Fibroblast of pulmonary artery (primary cell): ENCODE measurements around the gene HOXB3.

ENCODE experiments used
- DNase-seq: peaks from one replicate; pipeline ENCODE4 v3.0.0-alpha.2; 2010; ENCODE audit warnings: low read depth
- H3K4me3 ChIP-seq: replicated peaks from 2 replicates; pipeline ENCODE4 v1.5.1; 2011; ENCODE audit warnings: low read depth, mild to moderate bottlenecking, control low read depth, low read length, moderate library complexity
- CTCF ChIP-seq: IDR thresholded peaks from 2 replicates; pipeline ENCODE4 v1.5.1; 2011; ENCODE audit warnings: mild to moderate bottlenecking, control low read depth, low read length, inconsistent platforms; ENCODE audit errors: missing control alignments

Gene HOXB3

GRCh38 chr17:48546924-48547807, 42.9 kb downstream of the HOXB3 start:
- no peak for TF ChIP-seq CTCF
- peak overlapping the region; percentile 23 for H3K4me3 ChIP-seq
- DNase-seq, result no peak

- TF ChIP-seq CTCF, result no peak
- no peak for DNase-seq
- peak overlapping the region; percentile 23 for H3K4me3 ChIP-seq
Measured at GRCh38 chr17:48546137-48546923, 43.7 kb downstream of the HOXB3 start.

- H3K4me3 ChIP-seq, result no peak overlapping the region
- TF ChIP-seq CTCF, result no peak
- DNase-seq, result no peak
Measured at GRCh38 chr17:48545539-48545938, 44.5 kb downstream of the HOXB3 start.

GRCh38 chr17:48545022-48545375, 45.0 kb downstream of the HOXB3 start, which contains the start of gene HOXB2:
Gene HOXB2 (minus strand): TSS chr17:48545109. CDS start chr17:48544911, 198 bp downstream.
- TF ChIP-seq CTCF, result no peak
- peak within 1 kb of the TSS; percentile 80 for H3K4me3 ChIP-seq
- DNase-seq, result peak; percentile 66

- no peak for TF ChIP-seq CTCF
- H3K4me3 ChIP-seq, result peak overlapping the region; percentile 80
- peak; percentile 81 for DNase-seq
Measured at GRCh38 chr17:48544349-48545021, 45.6 kb downstream of the HOXB3 start.

- TF ChIP-seq CTCF, result no peak
- no peak for DNase-seq
- H3K4me3 ChIP-seq, result peak overlapping the region; percentile 80
Measured at GRCh38 chr17:48543854-48544348, 46.1 kb downstream of the HOXB3 start.
